Esophagus squamous epithelium (tissue), 4 donors: ENCODE results near the gene SLC35F4.

Experiments used
- POLR2A ChIP-seq, 4 donors: fragments of 450-650 bp; IDR thresholded peaks; one replicate each; pipeline ENCODE4 v1.6.1; 2017; ENCODE audit warnings: antibody characterized with exemption in 4 of 4, mild to moderate bottlenecking in 4 of 4, moderate library complexity in 3 of 4
- TF ChIP-seq, protein P1 (sequence below), 6 experiments: fragments of 450-650 bp in 4 of 6; fragments of 200-600 bp in 2 of 6; sonication (generic) in 2 of 6; IDR thresholded peaks; one replicate each; pipeline ENCODE4 v1.5.1; 2016 to 2019; ENCODE audit warnings: antibody characterized with exemption in 6 of 6, mild to moderate bottlenecking in 4 of 6, moderate library complexity in 4 of 6

DNA sequence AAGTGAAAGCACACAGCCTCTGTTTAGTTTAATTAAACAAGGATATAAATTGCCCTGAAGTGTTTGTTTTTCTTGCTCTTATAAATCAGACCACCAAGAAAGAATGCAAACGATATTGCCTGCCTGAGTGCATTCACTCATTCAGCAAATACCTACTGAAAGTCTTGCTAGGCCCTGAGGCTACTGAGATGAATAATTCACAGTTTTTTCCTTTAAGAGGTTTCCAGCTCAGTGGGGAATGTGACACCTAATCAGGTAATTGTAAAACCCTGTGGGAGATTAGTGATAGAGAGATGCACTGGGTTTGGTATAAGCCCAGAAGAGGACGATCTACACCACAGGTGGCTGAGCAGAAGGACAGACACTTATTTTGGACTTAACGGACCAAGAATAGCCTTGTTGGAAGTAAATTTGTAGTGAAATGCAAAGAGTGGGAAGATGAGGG, 151.4 kb downstream of the SLC35F4 start:
- TF ChIP-seq, protein P1, sequence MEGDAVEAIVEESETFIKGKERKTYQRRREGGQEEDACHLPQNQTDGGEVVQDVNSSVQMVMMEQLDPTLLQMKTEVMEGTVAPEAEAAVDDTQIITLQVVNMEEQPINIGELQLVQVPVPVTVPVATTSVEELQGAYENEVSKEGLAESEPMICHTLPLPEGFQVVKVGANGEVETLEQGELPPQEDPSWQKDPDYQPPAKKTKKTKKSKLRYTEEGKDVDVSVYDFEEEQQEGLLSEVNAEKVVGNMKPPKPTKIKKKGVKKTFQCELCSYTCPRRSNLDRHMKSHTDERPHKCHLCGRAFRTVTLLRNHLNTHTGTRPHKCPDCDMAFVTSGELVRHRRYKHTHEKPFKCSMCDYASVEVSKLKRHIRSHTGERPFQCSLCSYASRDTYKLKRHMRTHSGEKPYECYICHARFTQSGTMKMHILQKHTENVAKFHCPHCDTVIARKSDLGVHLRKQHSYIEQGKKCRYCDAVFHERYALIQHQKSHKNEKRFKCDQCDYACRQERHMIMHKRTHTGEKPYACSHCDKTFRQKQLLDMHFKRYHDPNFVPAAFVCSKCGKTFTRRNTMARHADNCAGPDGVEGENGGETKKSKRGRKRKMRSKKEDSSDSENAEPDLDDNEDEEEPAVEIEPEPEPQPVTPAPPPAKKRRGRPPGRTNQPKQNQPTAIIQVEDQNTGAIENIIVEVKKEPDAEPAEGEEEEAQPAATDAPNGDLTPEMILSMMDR (IDR thresholded peaks at IDR 0.05): no peak
- TF ChIP-seq POLR2A (IDR thresholded peaks at IDR 0.05): no peak
